ENCODE results near the gene TNFRSF8. TPM values are rescaled to one million over a fixed set of nuclear protein-coding genes. Genes with fewer than 3 reads are reported as not detected.
A peak's percentile ranks its signal among the peaks of the same experiment; 100 is the strongest.

The TNFRSF8 gene
- total and polyA plus RNA-seq, 9 donors = 0.17 to 10.9 (median 0.45) TPM

GRCh38 chr1:12157366-12158231, 94.5 kb downstream of the TNFRSF8 start:
- H3K27ac ChIP-seq = no peak overlapping the region
- H3K4me1 ChIP-seq (ENCODE audit: insufficient read depth) = peaks cover 10% of the 10 kb centered on the region
- no peaks in the 10 kb centered on the region for H3K9me3 ChIP-seq
- intact Hi-C loops (cut with DNase I) = no loop called here
- no peaks in the 10 kb centered on the region for H3K36me3 ChIP-seq
- no peak for TF ChIP-seq EP300 (IDR thresholded peaks at IDR 0.05)
- no peak for TF ChIP-seq POLR2A (IDR thresholded peaks at IDR 0.05)
- 38 to 59% (median 38%) methylated on average over 10 of the region's 10 CpGs for WGBS, 3 donors
- no peak overlapping the region for H3K4me3 ChIP-seq
- no peaks in the 10 kb centered on the region for H3K27me3 ChIP-seq
- DNase-seq = no peak

DNA sequence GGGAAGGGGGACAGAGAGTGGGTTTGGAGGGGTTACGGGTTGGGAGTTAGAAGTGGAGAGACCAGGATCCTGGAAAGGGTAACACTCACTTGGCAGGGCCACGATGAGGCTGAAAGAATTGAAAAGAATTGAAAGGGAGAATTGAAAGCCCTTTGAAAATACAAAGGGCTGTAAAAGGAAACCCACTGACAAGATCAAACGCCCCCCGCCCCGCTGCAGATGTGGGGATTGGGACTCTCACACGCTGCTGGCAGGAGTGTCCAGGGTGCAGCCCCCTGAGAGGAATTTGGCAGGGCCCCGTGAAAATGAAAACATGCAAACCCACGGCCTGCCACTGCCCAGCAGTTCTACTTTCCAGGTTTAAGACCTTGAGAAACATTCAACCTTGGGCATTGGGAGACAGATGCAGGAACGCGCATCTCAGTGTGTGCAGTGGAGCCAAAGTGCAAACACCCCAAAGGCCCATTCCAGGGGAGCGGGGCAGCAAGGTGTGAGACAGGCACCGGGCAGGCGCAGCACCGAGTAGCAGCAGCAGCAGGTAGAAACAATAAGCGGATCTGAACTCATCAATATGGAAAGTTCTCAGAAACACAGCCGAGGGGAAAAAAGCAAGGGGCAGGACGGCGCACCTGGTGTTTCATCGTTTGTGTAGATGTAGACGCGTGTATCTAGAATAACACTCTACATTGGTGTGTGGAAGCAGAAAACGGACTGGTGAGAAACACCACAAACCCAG, 95.4 kb downstream of the TNFRSF8 start:
- H3K27ac ChIP-seq = no peak overlapping the region
- no peak overlapping the region for H3K4me3 ChIP-seq
- no peaks in the 10 kb centered on the region for H3K9me3 ChIP-seq
- DNase-seq = no peak
- no peaks in the 10 kb centered on the region for H3K36me3 ChIP-seq
- TF ChIP-seq POLR2A (IDR thresholded peaks at IDR 0.05) (no peak), EP300 (IDR thresholded peaks at IDR 0.05) (no peak)
- TF ChIP-seq, protein P1, sequence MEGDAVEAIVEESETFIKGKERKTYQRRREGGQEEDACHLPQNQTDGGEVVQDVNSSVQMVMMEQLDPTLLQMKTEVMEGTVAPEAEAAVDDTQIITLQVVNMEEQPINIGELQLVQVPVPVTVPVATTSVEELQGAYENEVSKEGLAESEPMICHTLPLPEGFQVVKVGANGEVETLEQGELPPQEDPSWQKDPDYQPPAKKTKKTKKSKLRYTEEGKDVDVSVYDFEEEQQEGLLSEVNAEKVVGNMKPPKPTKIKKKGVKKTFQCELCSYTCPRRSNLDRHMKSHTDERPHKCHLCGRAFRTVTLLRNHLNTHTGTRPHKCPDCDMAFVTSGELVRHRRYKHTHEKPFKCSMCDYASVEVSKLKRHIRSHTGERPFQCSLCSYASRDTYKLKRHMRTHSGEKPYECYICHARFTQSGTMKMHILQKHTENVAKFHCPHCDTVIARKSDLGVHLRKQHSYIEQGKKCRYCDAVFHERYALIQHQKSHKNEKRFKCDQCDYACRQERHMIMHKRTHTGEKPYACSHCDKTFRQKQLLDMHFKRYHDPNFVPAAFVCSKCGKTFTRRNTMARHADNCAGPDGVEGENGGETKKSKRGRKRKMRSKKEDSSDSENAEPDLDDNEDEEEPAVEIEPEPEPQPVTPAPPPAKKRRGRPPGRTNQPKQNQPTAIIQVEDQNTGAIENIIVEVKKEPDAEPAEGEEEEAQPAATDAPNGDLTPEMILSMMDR (IDR thresholded peaks at IDR 0.05) = no peak
- peaks cover 14% of the 10 kb centered on the region for H3K4me1 ChIP-seq (ENCODE audit: insufficient read depth)
- intact Hi-C loops (cut with DNase I) = no loop called here
- no peaks in the 10 kb centered on the region for H3K27me3 ChIP-seq
- WGBS, 3 donors = 35 to 48% (median 48%) methylated on average over 22 of the region's 22 CpGs

- no peak for DNase-seq
- no peak overlapping the region for H3K4me3 ChIP-seq
- intact Hi-C loops (cut with DNase I) = no loop called here
- 89 to 91% (median 91%) methylated on average over 7 of the region's 7 CpGs for WGBS, 3 donors
- H3K36me3 ChIP-seq = no peaks in the 10 kb centered on the region
- TF ChIP-seq EP300 (IDR thresholded peaks at IDR 0.05) = no peak
- TF ChIP-seq POLR2A (IDR thresholded peaks at IDR 0.05) = no peak
- H3K27me3 ChIP-seq = no peaks in the 10 kb centered on the region
- peaks cover 14% of the 10 kb centered on the region for H3K4me1 ChIP-seq (ENCODE audit: insufficient read depth)
- no peak overlapping the region for H3K27ac ChIP-seq
- no peaks in the 10 kb centered on the region for H3K9me3 ChIP-seq
These were observed 96.7 kb downstream of the TNFRSF8 start for GRCh38 chr1:12159816-12160215.

- H3K4me3 ChIP-seq = no peak overlapping the region
- intact Hi-C loops (cut with DNase I) = no loop called here
- DNase-seq = no peak
- TF ChIP-seq, protein P1 (IDR thresholded peaks at IDR 0.05) = no peak
- TF ChIP-seq EP300 (IDR thresholded peaks at IDR 0.05) (no peak), POLR2A (IDR thresholded peaks at IDR 0.05) (no peak)
- H3K27ac ChIP-seq = peak overlapping the region; percentile 22 to 55
- H3K27me3 ChIP-seq = no peaks in the 10 kb centered on the region
- WGBS, 3 donors = 86 to 89% (median 87%) methylated on average over 2 of the region's 2 CpGs
- no peaks in the 10 kb centered on the region for H3K36me3 ChIP-seq
- H3K9me3 ChIP-seq = no peaks in the 10 kb centered on the region
- peaks cover 14% of the 10 kb centered on the region for H3K4me1 ChIP-seq (ENCODE audit: insufficient read depth)
These were observed 98.2 kb downstream of the TNFRSF8 start for GRCh38 chr1:12161324-12161661.

DNA sequence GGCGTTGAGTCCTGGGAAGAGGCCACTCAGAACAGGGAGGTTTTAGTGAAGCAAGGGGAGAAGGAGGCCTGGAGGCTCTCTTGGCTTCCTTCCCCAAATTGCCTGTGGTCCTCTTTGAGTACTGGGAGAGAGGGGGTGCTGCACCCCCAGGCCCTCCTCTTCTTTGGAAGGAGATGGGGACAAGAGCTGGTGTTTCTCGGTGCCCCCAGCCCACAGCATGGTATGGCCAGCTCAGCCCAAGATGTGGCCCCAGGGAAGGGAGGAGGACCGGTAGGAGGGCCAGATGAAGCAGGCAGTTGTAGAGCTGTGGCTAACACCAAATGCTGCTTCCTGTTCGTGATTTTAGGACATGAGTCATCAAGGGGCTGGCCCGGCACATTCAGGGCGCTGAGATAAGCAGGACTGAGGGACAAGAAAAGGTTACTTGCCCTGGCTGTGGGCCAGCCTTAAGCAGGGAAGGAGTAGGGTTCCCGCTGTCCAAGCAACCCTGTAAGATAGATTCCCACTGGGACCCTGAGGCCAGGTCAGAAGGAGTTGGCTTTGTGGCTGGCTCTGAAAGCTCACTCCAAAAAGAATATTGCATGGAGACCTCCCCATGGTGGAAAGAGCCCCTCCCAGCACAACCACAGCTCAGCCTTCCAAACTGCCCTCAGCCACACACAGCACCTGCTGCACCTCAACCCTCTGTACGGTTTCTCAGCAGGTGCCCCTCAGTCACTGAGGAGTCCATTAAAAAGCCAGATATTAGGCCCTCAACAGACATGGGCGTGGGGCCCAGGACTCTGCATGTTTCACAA, 98.8 kb downstream of the TNFRSF8 start:
- no peak for TF ChIP-seq POLR2A (IDR thresholded peaks at IDR 0.05)
- TF ChIP-seq, protein P1 (IDR thresholded peaks at IDR 0.05) = no peak
- no peak for TF ChIP-seq EP300 (IDR thresholded peaks at IDR 0.05)
- Histone ChIP-seq H3K27ac (peak overlapping the region; percentile 22 to 55), H3K27me3 (no peaks in the 10 kb centered on the region), H3K4me1 (ENCODE audit: insufficient read depth) (peaks cover 14% of the 10 kb centered on the region), H3K9me3 (no peaks in the 10 kb centered on the region), H3K36me3 (no peaks in the 10 kb centered on the region), H3K4me3 (no peak overlapping the region)
- WGBS, 3 donors = 22 to 25% (median 25%) methylated on average over 9 of the region's 9 CpGs
- intact Hi-C loops (cut with DNase I) = no loop called here
- DNase-seq = peak; percentile 76 to 93 (median 90)
